Upper lobe of right lung (tissue), 1 donor: ENCODE measurements around the gene ERGIC1. TPM values are rescaled to one million over a fixed set of nuclear protein-coding genes. Genes with fewer than 3 reads are reported as not detected.

Experiments used
- ATAC-seq: fragments of 200-7000 bp; cut with Tn5 transposase; one replicate; pipeline ENCODE4 v1.9.1; 2020; ENCODE audit warnings: mild to moderate bottlenecking, moderate library complexity
- DNase-seq: peaks from one replicate; pipeline ENCODE4 v3.0.0-alpha.2; 2020
- H3K27ac ChIP-seq: fragments of 200-600 bp; one replicate; pipeline ENCODE4 v1.8.0; 2022
- H3K27me3 ChIP-seq: fragments of 200-600 bp; one replicate; pipeline ENCODE4 v1.8.0; 2022; ENCODE audit warnings: mild to moderate bottlenecking
- H3K36me3 ChIP-seq: fragments of 200-600 bp; one replicate; pipeline ENCODE4 v1.8.0; 2022
- H3K4me1 ChIP-seq: fragments of 200-600 bp; one replicate; pipeline ENCODE4 v1.8.0; 2022
- H3K4me3 ChIP-seq: fragments of 200-600 bp; one replicate; pipeline ENCODE4 v1.8.0; 2022; ENCODE audit warnings: mild to moderate bottlenecking
- H3K9me3 ChIP-seq: fragments of 200-600 bp; one replicate; pipeline ENCODE4 v1.8.0; 2022
- CTCF ChIP-seq: fragments of 200-600 bp; IDR thresholded peaks from one replicate; pipeline ENCODE4 v1.8.0; 2022; ENCODE audit warnings: antibody characterized with exemption
- intact Hi-C: fragments of 100-400 bp; cut with DNase I; formaldehyde crosslinking; loops from one replicate; pipeline ENCODE4 v1.11.0; 2022
- total RNA-seq: library from RNA; stranded (reverse); fragmentation: NEBNext Ultra II Directional; extraction: Animal tissue kit (Norgen Biotek cat#: 25700); gene quantifications from one replicate; pipeline ENCODE4 v1.2.1, GENCODE V29; 2021
- donor health status: DM: no; HTN: yes; CAD: no; lungs with severe emphysema.

ERGIC1 gene
- total RNA-seq, 1 donor from 2014 or later, result 186 TPM

GRCh38 chr5:172874647-172875504 lies 40.8 kb downstream of the ERGIC1 start:
- no peak for ATAC-seq
- intact Hi-C loops, result no loop called here
- H3K27ac ChIP-seq, result no peak overlapping the region
- H3K4me3 ChIP-seq, result no peak overlapping the region
- DNase-seq, result no peak
- no peaks in the 10 kb centered on the region for H3K9me3 ChIP-seq
- H3K4me1 ChIP-seq, result peaks cover 54% of the 10 kb centered on the region
- H3K27me3 ChIP-seq, result no peaks in the 10 kb centered on the region
- TF ChIP-seq CTCF, result no peak
- no peaks in the 10 kb centered on the region for H3K36me3 ChIP-seq

- Histone ChIP-seq H3K27ac (no peak overlapping the region), H3K27me3 (no peaks in the 10 kb centered on the region), H3K4me3 (no peak overlapping the region), H3K36me3 (no peaks in the 10 kb centered on the region), H3K4me1 (peaks cover 46% of the 10 kb centered on the region), H3K9me3 (no peaks in the 10 kb centered on the region)
- DNase-seq (no peak), ATAC-seq (no peak)
- intact Hi-C loops, result no loop called here
- no peak for TF ChIP-seq CTCF
Measured at GRCh38 chr5:172875505-172876279, 41.6 kb downstream of the ERGIC1 start.

GRCh38 chr5:172876578-172876977 lies 42.5 kb downstream of the ERGIC1 start:
- TF ChIP-seq CTCF, result no peak
- no peak for DNase-seq
- Histone ChIP-seq H3K9me3 (no peaks in the 10 kb centered on the region), H3K27me3 (no peaks in the 10 kb centered on the region), H3K27ac (no peak overlapping the region), H3K4me1 (peaks cover 37% of the 10 kb centered on the region), H3K4me3 (no peak overlapping the region), H3K36me3 (no peaks in the 10 kb centered on the region)
- no peak for ATAC-seq
- intact Hi-C loops, result no loop called here

- peak overlapping the region; percentile 26 for H3K27ac ChIP-seq
- ATAC-seq (peak; percentile 54), DNase-seq (no peak)
- intact Hi-C loops, result no loop called here
- H3K27me3 ChIP-seq, result no peaks in the 10 kb centered on the region
- H3K9me3 ChIP-seq, result no peaks in the 10 kb centered on the region
- peaks cover 27% of the 10 kb centered on the region for H3K4me1 ChIP-seq
- TF ChIP-seq CTCF, result no peak
- H3K36me3 ChIP-seq, result no peaks in the 10 kb centered on the region
- no peak overlapping the region for H3K4me3 ChIP-seq
Measured at GRCh38 chr5:172877466-172878260, 43.6 kb downstream of the ERGIC1 start.

GRCh38 chr5:172878585-172878932 lies 44.5 kb downstream of the ERGIC1 start:
- DNase-seq (no peak), ATAC-seq (no peak)
- H3K4me1 ChIP-seq, result peaks cover 18% of the 10 kb centered on the region

More at GRCh38 chr5:172878585-172878932, 44.5 kb downstream of the ERGIC1 start:
- Histone ChIP-seq H3K4me3 (no peak overlapping the region), H3K9me3 (no peaks in the 10 kb centered on the region), H3K27ac (peak overlapping the region; percentile 67), H3K36me3 (no peaks in the 10 kb centered on the region), H3K27me3 (no peaks in the 10 kb centered on the region)
- intact Hi-C loops, result no loop called here
- no peak for TF ChIP-seq CTCF
